Measurements from ENCODE around the gene ASF1B.

DNA sequence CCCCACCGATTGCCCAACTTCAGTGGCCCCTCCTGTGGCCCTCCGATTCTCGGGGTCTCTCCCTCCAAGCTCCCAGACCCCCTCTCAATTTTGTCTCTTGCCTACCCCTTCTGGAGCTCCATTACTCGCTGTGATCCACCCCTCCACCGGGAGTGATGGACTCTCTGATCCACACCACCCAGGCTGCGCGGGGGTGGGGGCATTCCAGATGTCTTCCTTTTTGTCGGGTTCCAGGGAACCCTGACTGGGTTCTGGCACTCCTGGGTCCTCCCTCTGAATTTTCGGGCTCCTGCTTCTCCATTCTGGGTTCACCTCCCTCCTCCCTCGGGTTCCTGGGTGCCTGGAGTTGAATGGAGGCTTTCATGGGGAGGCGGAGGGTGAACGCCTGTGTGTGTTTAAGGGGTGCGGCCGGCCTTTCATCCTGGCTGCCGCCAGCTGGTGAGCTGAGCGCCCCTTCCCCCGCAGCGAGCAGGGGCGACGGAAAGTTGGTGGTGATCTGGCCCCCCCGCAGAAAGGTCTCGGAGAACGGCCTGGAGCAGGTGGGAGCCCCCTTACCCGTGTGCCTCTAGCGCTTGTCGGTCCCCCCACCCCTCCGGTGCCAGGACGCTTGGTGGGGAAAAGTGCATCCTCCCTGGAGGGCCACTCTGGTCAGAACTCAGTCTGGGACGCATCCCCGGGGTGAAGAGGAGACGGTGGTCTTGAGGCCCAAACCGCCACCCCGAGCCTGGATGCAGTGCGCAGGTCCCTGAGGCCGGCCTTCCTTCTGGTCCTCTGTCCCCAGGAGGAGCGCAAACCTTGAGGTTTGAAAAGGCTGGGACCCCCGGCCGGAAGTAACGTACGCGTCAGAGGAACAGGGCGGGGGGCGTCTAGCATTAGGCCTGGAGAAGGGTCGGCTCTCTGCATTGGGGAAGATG is 62.2 kb downstream of the ASF1B start:
- TF ChIP-seq, protein P1, sequence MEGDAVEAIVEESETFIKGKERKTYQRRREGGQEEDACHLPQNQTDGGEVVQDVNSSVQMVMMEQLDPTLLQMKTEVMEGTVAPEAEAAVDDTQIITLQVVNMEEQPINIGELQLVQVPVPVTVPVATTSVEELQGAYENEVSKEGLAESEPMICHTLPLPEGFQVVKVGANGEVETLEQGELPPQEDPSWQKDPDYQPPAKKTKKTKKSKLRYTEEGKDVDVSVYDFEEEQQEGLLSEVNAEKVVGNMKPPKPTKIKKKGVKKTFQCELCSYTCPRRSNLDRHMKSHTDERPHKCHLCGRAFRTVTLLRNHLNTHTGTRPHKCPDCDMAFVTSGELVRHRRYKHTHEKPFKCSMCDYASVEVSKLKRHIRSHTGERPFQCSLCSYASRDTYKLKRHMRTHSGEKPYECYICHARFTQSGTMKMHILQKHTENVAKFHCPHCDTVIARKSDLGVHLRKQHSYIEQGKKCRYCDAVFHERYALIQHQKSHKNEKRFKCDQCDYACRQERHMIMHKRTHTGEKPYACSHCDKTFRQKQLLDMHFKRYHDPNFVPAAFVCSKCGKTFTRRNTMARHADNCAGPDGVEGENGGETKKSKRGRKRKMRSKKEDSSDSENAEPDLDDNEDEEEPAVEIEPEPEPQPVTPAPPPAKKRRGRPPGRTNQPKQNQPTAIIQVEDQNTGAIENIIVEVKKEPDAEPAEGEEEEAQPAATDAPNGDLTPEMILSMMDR (conservative IDR thresholded peaks at IDR 0.05 in 1 of 2, IDR thresholded peaks at IDR 0.05 in 1 of 2; ENCODE audit: low read depth in 1 of 2, low read length in 2 of 2), result no peak
- no peak for TF ChIP-seq EZH2 (IDR thresholded peaks at IDR 0.05; ENCODE audit: low read length, missing control alignments)

Data from fibroblast of lung (primary cell).